ENCODE measurements around the gene AMZ1.

AMZ1 gene

DNA sequence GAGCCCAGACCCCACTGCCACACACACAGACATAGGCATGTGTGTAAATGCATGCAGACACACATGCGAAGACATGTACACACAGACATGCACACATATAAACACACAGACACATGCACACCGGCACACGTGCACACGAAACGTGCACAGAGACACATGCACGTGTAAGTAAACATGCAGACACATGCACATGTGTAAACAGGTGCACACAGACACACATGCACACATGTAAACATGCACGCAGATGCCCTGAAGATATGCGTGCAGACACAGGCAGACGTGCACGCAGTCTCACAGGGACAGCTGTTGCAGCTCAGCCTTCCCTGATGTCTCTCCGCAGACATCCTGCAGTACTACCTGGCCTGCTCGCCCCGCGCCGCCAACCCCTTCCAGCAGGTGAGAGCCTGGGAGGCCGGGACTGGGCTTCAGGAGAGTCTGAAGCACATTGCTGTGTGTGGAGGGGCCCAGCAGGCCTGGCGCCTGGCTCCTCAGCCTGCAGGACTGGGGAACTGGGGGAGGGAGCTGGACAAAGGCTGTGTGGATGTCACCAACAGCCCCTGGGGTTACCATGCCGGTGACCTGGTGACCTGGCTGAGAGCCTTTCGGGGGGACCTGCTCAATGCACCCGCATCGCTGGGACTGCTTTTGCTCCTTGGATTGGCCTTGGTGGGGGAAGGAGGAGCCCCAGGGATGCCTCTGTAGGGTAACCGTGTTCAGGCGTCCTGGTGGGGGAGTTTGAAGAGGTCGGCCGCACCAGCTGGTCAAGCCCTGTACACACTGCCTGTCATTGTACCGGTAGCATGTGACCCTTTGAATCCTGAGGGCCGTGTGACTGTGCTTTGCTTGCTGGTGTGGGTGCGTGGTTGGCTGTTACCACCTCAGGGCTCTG lies 35.9 kb upstream of the AMZ1 start:
- FAIRE-seq: no peak

DNA sequence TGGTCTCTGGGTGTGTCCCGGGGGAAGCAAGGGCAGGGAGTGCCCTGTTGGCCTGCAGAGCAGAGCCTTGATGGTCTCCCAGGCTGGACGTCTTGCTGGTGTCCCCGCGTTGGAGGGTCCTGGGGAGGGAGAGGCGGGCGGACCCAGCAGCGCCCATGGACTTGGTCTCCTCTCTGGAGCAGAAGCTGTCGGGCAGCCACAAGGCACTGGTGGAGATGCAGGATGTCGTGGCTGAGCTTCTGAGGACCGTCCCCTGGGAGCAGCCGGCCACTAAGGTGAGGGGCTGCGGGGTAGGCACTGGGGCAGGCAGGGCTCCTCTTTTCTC lies 35.3 kb upstream of the AMZ1 start:
- FAIRE-seq: no peak

DNA sequence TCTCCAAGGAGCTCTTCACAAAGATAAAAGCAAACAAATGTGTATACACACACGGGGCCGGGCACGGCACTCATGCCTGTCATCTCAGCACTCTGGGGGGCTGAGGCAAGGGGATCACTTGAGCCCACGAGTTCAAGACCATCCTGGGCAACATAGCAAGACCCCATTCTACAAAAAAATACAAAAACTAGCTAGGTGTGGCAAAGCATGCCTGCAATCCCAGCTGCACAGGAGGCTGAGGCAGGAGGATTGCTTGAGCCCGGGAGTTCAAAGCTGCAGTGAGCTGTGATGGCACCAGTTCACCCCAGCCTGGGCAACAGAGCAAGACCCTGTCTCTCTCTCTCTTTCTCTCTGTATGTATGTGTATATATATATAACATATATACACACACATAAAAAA lies 33.9 kb upstream of the AMZ1 start:
- FAIRE-seq: no peak

DNA sequence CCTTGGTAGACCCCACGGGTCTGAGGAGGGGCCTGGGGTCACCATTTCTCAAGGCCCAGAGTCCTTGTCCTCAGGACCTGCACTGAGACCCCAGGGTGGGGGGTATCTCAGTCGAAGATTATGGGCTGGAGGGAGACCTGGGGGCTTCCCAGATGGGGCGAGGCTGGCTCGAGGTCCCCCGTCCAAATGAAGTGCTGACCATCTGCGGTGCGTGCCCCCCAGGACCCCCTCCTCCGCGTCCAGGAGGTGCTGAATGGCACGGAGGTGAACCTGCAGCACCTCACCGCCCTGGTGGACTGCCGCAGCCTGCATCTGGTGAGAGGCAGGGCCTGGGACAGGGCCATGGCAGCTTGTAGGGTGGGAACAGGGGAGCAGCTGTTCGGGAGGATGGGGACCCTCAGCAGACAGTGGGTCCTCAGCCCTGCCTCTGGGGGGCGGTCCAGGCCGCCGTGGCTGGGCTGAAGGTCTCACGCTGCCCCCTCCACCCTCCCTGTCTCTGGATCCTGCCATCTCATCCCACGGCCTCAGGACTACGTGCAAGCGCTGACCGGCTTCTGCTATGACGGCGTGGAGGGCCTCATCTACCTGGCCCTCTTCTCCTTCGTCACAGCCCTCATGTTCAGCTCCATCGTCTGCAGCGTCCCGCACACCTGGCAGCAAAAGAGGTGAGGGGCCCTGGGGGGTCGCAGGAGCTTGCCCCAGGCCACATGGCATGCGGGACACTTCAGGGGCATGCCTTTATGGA lies 32.0 kb upstream of the AMZ1 start:
- no peak for FAIRE-seq

DNA sequence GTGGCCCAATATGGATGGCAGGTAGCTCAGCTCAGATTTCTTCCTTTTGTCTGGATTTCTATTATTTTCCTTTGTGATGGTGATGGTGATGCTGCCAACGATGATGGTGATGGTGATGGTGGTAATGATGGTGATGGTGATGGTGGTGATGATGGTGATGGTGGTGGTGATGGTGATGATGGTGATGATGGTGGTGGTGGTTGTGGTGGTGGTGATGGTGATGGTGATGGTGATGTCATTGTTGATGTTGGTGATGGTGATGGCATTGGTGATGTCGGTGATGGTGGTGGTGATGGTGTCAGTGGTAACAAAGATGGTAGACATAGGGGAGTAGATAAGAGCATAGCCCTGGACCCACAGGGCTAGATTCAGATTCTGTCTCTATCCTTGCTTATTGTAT lies 30.8 kb upstream of the AMZ1 start:
- no peak for FAIRE-seq

DNA sequence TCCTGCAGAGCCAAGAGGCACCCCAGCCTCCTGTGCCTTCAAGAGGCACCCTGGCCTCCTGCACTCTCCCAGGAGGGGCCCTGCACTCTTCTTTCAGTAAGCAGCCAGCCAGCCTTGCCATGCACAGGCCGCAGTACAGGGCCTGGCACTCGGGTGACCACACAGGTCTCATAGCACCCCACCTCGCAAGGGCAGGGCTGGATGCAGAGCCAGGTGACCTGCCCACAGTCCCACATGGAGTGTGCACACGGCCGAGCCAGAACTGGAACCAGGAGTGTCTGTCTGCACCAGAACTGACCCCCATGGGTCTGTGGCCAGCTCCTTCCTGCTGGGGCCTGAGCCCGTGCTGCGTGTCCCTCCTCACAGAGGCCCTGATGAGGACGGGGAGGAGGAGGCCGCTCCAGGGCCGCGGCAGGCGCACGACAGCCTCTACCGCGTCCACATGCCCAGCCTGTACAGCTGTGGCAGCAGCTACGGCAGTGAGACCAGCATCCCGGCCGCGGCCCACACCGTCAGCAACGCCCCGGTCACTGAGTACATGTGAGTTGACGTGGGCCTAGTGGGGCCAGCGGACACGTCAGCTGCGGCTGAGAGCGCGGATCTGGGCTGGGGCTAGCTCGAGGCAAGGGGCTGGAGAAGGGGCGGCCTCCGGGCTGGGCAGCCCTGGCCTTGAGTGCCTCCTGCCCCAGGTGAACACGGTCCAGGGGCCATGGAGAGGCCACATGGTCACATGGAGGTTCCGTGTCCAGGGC lies 29.9 kb upstream of the AMZ1 start:
- FAIRE-seq: no peak

DNA sequence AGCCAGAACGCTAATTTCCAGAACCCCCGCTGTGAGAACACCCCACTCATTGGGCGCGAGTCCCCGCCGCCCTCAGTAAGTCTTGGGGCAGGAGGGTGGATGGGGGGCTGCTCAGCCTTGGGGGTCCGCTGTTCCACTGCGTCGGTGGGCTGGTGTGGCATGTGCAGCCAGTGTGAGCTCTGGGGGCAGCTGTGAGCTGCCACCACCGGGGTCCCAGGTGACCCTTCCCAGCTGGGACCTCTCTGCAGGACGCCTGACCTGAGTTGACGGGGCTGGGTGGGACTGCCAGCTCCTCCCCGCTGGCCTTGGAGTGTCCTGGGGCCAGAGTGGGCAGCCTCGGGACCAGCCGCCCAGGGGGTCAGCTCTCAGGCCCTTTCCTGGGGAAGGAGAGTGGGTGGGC lies 29.1 kb upstream of the AMZ1 start:
- no peak for FAIRE-seq

DNA sequence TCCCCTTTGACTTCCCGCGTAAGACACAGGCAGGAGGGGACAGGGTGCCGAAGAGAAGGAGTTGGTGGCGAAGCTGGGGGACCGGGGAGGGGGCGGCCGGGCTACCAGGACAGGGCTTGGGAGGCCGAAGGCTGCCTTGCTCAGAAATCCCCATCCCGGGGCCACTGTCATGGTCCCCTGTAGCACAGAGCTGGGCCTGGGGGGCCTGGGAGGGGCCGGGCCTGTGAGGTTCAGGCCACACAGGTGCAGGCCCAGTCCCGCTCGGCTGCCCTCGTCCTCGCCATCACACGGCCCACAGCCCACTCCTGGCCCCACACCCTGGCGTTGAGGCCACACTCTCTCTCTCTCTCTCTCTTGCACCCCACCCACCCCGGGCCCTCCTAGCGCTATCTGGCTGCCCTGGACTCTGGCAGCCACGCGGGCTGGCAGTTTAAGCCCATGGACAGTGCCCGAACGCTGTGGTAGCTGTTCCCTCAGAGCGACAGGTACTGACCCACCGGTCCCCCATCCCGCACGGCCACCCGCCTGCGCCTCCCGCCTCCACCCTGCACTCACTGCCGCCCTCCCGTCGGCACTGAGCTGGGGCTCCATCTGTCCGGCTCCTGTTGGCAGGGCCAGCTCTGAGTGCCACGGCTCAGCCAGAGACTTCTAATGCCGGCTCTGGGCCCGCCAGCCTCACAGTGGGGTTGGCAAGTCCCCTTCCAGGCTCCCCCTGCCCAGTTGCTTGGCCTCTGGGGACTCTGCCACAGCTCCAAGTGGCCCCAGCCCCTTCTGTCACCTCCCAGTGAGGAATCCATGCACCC lies 28.2 kb upstream of the AMZ1 start:
- no peak for FAIRE-seq

DNA sequence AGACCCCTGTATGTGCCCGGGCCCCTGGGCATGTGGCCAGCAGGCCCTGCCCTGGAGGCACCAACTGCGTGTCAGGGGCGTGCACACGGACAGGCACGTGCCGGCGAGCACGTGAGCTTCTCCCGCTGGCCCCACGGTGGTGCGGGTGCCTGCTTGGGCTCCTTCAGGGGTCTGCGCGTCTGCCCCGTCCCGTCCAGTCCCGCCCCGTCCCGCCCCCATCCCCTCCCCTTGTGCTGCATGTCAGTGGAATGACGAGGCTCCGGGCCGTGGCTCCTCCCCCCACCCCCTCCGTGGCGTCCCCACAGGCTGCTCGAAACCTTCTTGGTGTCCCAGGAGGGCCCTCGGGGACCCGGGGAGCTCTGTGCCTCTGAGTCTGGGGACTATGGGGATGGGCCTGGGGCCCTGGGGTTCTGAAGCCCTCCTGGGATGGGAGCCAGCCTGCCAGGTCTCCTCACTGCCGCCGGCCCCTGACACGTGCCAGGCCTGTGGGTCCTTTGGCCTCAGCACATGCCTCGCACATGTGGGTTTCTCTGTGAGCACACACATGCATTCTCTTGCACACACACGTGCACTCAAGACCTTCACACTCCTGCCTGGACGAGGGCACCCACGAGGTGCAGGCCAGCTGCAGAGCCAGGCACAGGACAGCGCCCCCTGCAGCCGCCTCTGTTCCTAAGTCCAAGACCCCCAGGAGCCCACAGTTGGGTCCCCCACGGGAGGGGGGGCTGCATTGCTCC lies 27.5 kb upstream of the AMZ1 start:
- no peak for FAIRE-seq

DNA sequence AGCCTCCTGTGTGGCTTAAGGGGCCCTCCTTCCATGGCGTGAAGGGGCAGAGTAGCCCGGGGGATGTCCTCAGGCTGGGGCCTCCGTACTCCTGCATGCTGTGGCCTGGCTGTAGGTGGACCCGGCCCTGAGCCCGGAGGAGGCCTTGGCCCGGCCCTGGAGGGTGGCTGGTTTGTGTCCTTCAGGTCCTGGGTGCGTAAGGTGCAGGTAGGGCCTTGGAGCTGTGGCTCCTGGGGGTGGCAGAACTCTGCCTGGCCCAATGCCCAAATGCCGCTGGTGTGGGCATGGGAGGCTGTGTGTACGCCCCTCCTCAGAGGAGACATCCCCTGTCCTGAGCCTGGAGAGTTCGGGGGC lies 26.9 kb upstream of the AMZ1 start:
- no peak for FAIRE-seq

DNA sequence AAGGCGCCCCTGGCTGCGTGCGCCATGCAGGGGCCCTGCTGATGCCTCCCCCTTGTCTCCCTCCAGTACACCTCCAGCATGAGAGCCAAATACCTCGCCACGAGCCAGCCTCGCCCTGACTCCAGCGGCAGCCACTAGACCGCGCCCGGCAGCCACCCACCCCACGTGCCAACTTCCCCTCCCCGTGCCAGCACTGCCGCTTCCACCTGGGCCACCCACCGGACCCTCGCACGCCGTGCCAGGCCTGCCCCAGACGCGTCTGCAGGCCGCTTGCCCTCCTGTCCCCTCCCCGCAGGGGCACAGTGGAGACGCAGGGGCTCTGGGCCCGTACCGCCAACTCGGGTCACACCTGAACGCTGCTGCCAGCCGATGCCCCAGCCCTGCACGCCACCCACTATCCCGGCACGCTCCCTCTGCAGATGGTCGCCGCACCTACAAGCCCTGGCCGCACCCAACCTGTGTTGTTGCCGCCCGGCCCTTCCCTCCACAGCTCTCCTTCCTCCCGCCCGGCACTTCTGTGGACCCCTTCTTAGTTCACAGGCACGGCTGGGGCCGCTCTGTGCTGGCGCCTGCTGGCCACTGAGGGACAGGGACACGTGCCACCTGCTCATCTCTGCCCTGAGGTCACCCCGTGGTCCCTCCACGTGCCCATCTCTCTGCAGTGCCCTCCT lies 26.3 kb upstream of the AMZ1 start:
- no peak for FAIRE-seq

DNA sequence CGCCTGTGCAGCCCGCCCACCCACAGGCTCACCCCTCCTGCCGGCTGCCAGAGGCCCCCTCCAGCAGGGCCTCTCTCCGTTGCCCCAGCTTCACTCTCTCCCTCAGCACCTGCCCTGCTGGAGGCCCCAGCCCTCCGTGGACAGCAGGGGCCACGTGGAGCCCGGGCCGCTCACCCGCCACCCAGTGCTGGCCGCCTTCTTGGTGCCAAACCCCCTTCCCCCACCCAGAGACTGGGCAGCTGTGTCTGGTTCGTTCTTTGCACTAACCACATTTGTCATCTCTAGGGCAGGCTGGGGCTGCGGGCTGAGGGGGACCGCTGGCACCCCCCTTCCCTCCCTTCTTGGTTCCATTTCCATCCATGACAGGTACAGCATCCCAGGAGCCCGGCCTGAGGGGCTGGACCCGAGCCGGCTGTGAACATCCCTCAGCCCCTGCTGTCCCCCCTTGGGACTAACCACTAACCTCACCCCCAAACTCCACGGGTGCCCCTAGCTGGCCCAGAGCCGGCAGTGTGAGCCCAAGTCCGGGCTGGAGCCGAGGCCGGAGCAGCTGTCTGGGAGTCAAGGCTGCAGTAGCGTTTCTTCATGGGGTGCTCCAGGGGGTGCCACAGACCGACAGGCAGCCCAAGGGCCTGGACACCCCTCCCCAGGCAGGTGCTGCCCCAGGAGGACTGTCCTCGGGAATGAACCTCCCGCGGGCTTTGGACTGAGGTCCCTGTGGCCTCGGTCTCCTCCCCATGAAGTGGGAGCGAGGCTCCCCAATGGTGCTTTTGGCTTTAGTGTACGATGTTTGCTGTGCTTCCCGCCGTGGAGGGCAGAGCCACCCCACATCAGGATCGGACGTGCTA lies 25.5 kb upstream of the AMZ1 start:
- no peak for FAIRE-seq

DNA sequence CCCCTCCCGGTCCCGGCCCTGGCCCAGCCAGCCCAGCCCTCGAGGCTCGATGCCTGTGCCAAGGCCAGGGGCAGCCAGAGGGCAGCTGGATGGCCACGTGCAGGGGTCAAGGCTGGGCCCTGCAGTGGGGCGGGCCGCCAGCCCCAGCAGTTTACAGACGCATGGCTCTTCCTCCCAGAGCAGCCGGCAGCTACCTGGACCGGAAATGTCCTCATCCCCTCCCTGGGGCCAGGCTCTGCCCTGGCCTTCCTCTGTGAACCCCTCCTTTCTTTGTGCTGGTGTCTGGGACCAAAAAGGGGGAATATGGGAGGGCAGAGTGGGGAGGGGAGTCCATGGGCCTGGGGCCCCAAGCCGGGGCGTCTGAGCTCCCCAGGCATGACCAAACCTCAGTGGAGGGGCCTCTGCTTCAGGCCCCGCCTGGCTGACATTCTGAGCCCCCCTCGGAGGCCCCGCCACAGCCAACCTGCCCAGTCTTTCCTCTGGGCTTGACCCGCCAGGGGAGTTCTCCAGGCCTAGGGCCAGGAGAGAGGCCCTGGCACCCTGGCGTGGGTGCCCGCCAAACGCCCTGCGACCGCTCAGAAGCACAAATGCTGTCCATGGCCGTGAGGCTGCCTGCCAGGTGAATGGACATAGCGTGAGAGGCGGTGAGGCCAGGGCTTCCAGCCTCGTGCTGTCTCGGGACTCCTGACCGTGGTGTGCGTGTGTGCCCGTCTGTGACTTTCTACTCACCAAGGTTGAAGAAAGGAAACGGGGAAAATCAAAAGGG lies 24.7 kb upstream of the AMZ1 start:
- FAIRE-seq: no peak

DNA sequence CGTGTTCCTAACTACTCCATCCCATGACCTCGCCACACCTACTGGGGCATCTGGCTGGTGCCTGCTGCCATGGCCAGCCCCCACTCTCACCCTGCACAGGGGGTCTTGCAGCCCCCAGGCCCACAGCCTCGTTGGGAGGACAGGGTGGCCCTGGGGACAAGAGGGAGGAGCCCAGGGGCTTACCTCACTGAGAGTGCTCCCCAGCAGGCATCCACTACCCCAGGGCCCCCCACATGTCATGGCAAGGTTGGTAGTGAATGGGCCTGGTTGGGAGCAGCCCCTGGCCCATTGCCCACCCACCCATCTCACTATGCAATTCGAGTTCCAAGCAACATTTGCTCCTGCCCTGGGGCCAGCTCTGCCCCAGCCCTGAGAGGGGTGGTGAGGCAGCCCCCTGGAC lies 24.0 kb upstream of the AMZ1 start:
- FAIRE-seq: no peak

DNA sequence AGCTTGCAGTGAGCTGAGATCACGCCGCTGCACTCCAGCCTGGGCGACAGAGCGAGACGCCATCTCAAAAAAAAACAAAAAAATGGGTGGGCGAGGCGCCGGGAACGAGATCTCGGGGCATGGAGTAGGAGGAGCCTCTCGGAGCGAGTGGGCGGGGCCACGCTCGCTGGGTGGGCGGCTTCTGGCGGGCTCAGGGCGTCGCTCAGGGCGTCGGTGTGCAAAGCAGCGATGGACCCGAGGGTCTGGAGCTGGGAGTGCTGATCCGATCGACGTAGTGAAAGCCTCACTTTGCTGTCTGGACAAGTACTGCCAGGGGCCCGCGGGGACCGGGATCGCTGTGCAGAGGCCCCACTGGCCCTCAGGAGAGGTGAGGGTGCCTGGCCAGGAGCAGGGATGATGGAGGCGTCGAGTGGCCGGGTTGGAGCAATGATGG lies 22.6 kb upstream of the AMZ1 start:
- no peak for FAIRE-seq

DNA sequence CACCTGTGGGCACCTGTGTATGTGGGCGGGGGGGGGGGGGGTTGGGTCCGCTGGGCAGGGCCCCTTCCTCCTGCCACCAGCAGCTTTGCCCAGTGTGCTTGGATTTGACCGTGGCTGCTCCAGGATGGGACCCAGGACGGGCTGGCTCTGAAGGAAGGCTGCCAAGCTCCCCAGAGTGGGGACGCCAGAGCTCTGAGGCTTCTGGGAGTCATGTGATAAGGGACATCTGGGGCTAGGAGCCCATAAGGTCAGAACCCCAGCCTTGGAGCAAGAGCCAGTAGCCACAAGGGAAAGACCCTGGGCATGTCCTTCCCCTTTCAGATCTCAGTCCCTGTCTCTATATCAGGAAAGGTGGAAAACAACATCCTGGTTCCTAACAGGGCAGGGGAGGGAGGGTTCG lies 21.8 kb upstream of the AMZ1 start:
- FAIRE-seq: no peak

DNA sequence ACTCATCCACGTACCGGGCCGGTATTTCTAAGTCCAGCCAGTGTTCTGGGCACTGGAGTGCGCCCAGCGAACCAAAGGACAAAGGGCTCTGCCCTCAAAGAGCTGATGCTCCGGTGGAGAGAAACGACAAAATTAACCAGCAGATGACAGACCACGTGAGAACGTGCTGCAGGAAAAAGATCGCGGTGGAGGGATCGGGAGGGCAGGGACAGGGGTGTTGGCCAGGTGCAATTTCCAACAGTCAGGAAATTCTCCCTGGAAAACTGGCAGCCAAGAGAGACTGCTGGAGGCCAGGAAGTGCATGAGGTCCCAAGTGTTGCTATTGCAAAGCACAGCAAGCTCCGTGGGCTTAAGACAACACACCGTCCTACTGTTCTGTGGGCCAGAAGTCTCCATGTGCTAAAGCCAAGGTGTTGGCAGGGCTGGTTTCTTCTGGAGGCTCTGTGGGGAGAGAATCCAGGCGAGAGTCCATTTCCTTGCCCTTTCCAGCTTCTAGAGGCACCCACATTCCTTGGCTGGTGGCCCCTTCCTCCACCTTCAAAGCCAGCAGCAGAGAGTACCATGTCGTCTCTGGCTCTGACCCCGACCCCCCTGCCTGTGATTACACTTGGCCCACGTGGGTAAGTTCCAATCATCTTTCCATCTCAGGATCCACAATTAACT lies 21.3 kb upstream of the AMZ1 start:
- FAIRE-seq: no peak

DNA sequence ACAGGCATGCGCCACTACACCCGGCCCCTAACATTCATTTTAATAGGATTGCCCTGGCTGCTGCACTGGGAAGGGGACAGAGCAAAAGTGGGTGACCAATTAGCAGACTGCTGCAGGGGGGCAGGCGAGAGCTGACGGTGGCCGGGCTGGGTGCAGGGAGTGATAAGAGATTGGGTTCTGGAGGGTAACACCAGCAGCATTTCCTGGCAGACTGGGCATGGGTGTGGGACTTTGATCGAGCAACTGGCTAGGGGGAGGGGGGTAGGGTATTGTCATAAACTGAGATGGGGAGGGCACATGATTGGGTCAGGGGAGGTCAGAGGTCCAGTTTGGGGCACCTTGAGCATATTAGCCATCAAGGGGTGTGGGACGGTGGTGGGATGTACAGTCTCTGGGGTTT lies 20.2 kb upstream of the AMZ1 start:
- no peak for FAIRE-seq

DNA sequence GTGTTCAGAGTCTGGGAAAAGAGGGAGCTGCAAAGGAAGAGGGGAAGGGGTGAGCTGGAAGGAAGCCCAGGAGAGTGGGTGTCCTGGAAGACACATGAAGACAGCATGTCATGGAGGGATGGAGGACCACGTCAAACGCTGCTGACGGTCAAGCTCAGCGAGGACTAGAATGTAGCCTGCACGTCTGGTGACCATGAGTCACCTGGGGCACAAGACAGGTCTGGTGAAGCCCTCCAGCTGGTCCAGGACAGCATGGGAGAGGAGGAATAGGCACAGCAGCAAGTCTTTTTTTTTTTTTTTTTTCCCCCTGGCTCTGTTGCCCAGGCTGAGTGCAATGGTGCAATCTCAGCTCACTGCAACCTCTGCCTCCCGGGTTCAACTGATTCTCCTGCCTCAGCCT lies 19.6 kb upstream of the AMZ1 start:
- FAIRE-seq: no peak
